SU-DHL-6 (cell line): ENCODE measurements around the gene TTLL9.

Experiments
- EZH2phosphoT487 ChIP-seq: fragments of 200-600 bp; sonication (generic), shearing (Covaris generic); conservative IDR thresholded peaks from 2 replicates; pipeline ENCODE4 v1.6.1; 2018; ENCODE audit warnings: mild to moderate bottlenecking, antibody characterized with exemption, low read length, moderate library complexity, mixed read lengths
- TF ChIP-seq, protein P1 (sequence below): fragments of 200-600 bp; sonication (generic); IDR thresholded peaks from one replicate; pipeline ENCODE4 v1.5.1; 2017; ENCODE audit warnings: antibody characterized with exemption, mild to moderate bottlenecking, low read length, moderate library complexity; ENCODE audit not compliant: insufficient read depth, poor library complexity, severe bottlenecking

GRCh38 chr20:31984981-31985471 is 114.6 kb downstream of the TTLL9 start:
- TF ChIP-seq, protein P1, sequence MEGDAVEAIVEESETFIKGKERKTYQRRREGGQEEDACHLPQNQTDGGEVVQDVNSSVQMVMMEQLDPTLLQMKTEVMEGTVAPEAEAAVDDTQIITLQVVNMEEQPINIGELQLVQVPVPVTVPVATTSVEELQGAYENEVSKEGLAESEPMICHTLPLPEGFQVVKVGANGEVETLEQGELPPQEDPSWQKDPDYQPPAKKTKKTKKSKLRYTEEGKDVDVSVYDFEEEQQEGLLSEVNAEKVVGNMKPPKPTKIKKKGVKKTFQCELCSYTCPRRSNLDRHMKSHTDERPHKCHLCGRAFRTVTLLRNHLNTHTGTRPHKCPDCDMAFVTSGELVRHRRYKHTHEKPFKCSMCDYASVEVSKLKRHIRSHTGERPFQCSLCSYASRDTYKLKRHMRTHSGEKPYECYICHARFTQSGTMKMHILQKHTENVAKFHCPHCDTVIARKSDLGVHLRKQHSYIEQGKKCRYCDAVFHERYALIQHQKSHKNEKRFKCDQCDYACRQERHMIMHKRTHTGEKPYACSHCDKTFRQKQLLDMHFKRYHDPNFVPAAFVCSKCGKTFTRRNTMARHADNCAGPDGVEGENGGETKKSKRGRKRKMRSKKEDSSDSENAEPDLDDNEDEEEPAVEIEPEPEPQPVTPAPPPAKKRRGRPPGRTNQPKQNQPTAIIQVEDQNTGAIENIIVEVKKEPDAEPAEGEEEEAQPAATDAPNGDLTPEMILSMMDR: no peak
- no peak for TF ChIP-seq EZH2phosphoT487
